HG03342 (cell line): Measurements from ENCODE around the gene PCSK7.
"Not testable (repeated sequence)": the region's sequence is repeated elsewhere in the genome, so short reads cannot be mapped to it uniquely, and the experiment has no call there.

ENCODE experiments used
- ATAC-seq: cut with Tn5 transposase; IDR thresholded peaks from one replicate; pipeline ENCODE4 v1.9.1; 2021; ENCODE audit warnings: mild to moderate bottlenecking, moderate library complexity; ENCODE audit not compliant: unreplicated experiment

PCSK7 gene

GRCh38 chr11:117231842-117232091 is at the start of gene PCSK7:
Gene PCSK7 (minus strand): TSS chr11:117232073. CDS start chr11:117229844, 2,229 bp downstream.
- ATAC-seq = no peak

- ATAC-seq = no peak
Observed at GRCh38 chr11:117281159-117281558, 49.3 kb upstream of the PCSK7 start.

GRCh38 chr11:117279711-117280376 is 48.0 kb upstream of the PCSK7 start:
- no peak for ATAC-seq

GRCh38 chr11:117278347-117278746 is 46.5 kb upstream of the PCSK7 start:
- ATAC-seq = no peak

- ATAC-seq = no peak
Observed at GRCh38 chr11:117273550-117274289, 41.8 kb upstream of the PCSK7 start.

GRCh38 chr11:117272175-117272574 is 40.3 kb upstream of the PCSK7 start:
- not testable (repeated sequence) for ATAC-seq

- no peak for ATAC-seq
Observed at GRCh38 chr11:117271208-117271607, 39.3 kb upstream of the PCSK7 start.

GRCh38 chr11:117269856-117270255 is 38.0 kb upstream of the PCSK7 start:
- ATAC-seq = no peak

GRCh38 chr11:117265745-117266144 is 33.9 kb upstream of the PCSK7 start:
- ATAC-seq = no peak

- not testable (repeated sequence) for ATAC-seq
Observed at GRCh38 chr11:117264624-117265323, 32.9 kb upstream of the PCSK7 start.

- ATAC-seq = no peak
Observed at GRCh38 chr11:117259417-117259816, 27.5 kb upstream of the PCSK7 start.

- no peak for ATAC-seq
Observed at GRCh38 chr11:117258576-117258975, 26.7 kb upstream of the PCSK7 start.

GRCh38 chr11:117256573-117256972 is 24.7 kb upstream of the PCSK7 start:
- no peak for ATAC-seq

- no peak for ATAC-seq
Observed at GRCh38 chr11:117255966-117256365, 24.1 kb upstream of the PCSK7 start.

GRCh38 chr11:117251506-117251905 is 19.6 kb upstream of the PCSK7 start:
- no peak for ATAC-seq

- no peak for ATAC-seq
Observed at GRCh38 chr11:117249571-117249970, 17.7 kb upstream of the PCSK7 start.

GRCh38 chr11:117248341-117248740 is 16.5 kb upstream of the PCSK7 start:
- no peak for ATAC-seq

GRCh38 chr11:117239295-117239694 is 7.4 kb upstream of the PCSK7 start:
- ATAC-seq = no peak

GRCh38 chr11:117238221-117238620 is 6.3 kb upstream of the PCSK7 start:
- no peak for ATAC-seq

GRCh38 chr11:117232911-117233409 is 1.1 kb upstream of the PCSK7 start:
- ATAC-seq = no peak

- ATAC-seq = peak; percentile 73
Observed at GRCh38 chr11:117232092-117232878, 412 bp upstream of the PCSK7 start, which contains the start of gene RNF214. Gene RNF214 (plus strand): TSS chr11:117232671. CDS start chr11:117234273, 1,602 bp downstream.
